Stimulated activated CD8-positive, alpha-beta memory T cell treated with anti-CD3 and anti-CD28 coated beads, Interleukin-12 subunit alpha, Interleukin-12 subunit beta, amount 100 ng/mL, for 4 hours (primary cell): ENCODE results near the gene PRDM12.
A peak's percentile ranks its signal among the peaks of the same experiment; 100 is the strongest.
"Not testable (repeated sequence)": the region's sequence is repeated elsewhere in the genome, so short reads cannot be mapped to it uniquely, and the experiment has no call there.

Source experiments
- DNase-seq: peaks from one replicate; pipeline ENCODE4 v3.0.0-alpha.2; 2020; ENCODE audit warnings: low read depth

PRDM12 gene

GRCh38 chr9:130663977-130664250, 480 bp upstream of the PRDM12 start:
- no peak for DNase-seq

- no peak for DNase-seq
Observed at GRCh38 chr9:130665029-130665430, 636 bp downstream of the PRDM12 start.

- DNase-seq: no peak
Observed at GRCh38 chr9:130665431-130666392, 1.3 kb downstream of the PRDM12 start.

- no peak for DNase-seq
Observed at GRCh38 chr9:130666393-130667119, 2.2 kb downstream of the PRDM12 start.

- DNase-seq: no peak
Observed at GRCh38 chr9:130667120-130667435, 2.7 kb downstream of the PRDM12 start.

GRCh38 chr9:130668196-130668595, 3.8 kb downstream of the PRDM12 start:
- no peak for DNase-seq

- no peak for DNase-seq
Observed at GRCh38 chr9:130668659-130669058, 4.3 kb downstream of the PRDM12 start.

- no peak for DNase-seq
Observed at GRCh38 chr9:130669965-130670364, 5.6 kb downstream of the PRDM12 start.

- DNase-seq: no peak
Observed at GRCh38 chr9:130670644-130671043, 6.2 kb downstream of the PRDM12 start.

- no peak for DNase-seq
Observed at GRCh38 chr9:130672466-130672865, 8.1 kb downstream of the PRDM12 start.

GRCh38 chr9:130672933-130673615, 8.7 kb downstream of the PRDM12 start:
- DNase-seq: no peak

GRCh38 chr9:130675396-130675795, 11.0 kb downstream of the PRDM12 start:
- no peak for DNase-seq

GRCh38 chr9:130677252-130677651, 12.9 kb downstream of the PRDM12 start:
- DNase-seq: no peak

GRCh38 chr9:130680836-130681768, 16.7 kb downstream of the PRDM12 start:
- DNase-seq: peak; percentile 50

GRCh38 chr9:130681769-130682420, 17.5 kb downstream of the PRDM12 start:
- DNase-seq: peak; percentile 9

GRCh38 chr9:130682421-130683121, 18.2 kb downstream of the PRDM12 start:
- DNase-seq: peak; percentile 28

GRCh38 chr9:130685104-130685503, 20.7 kb downstream of the PRDM12 start:
- DNase-seq: no peak

GRCh38 chr9:130685945-130686344, 21.6 kb downstream of the PRDM12 start:
- not testable (repeated sequence) for DNase-seq

GRCh38 chr9:130687615-130688014, 23.2 kb downstream of the PRDM12 start:
- DNase-seq: no peak

GRCh38 chr9:130688072-130688471, 23.7 kb downstream of the PRDM12 start:
- DNase-seq: no peak

- no peak for DNase-seq
Observed at GRCh38 chr9:130689572-130689936, 25.2 kb downstream of the PRDM12 start.
